Measurements from ENCODE around the gene C12orf57. TPM values are rescaled to one million over a fixed set of nuclear protein-coding genes. Genes with fewer than 3 reads are reported as not detected.

Gene C12orf57
- polyA plus RNA-seq, 2 of the 4 experiments (the other 2 are of a cell fraction) = 261 to 466 TPM

GRCh38 chr12:6982532-6982931 lies 38.7 kb downstream of the C12orf57 start (continued):
- no peak for TF ChIP-seq CTCF (IDR thresholded peaks at IDR 0.05)
- no peak for TF ChIP-seq REST (IDR thresholded peaks at IDR 0.05)

- TF ChIP-seq ESRRA (IDR thresholded peaks at IDR 0.05; ENCODE audit: borderline replicate concordance, low read length) (no peak), TFCP2L1 (CRISPR knock-in tag; IDR thresholded peaks at IDR 0.05) (no peak), FOSL2 (IDR thresholded peaks at IDR 0.05) (no peak), FOSL2 (CRISPR knock-in tag; IDR thresholded peaks at IDR 0.05) (no peak), KDM1A (IDR thresholded peaks at IDR 0.05; ENCODE audit: low read depth) (no peak), ATOH8 (CRISPR knock-in tag; IDR thresholded peaks at IDR 0.05; ENCODE audit: low read depth) (no peak), CTCF (IDR thresholded peaks at IDR 0.05) (no peak), RFX5 (IDR thresholded peaks at IDR 0.05) (no peak), RARB (CRISPR knock-in tag; IDR thresholded peaks at IDR 0.05) (no peak), FOXS1 (CRISPR knock-in tag; IDR thresholded peaks at IDR 0.05) (no peak), SMC3 (IDR thresholded peaks at IDR 0.05) (no peak), RNF2 (IDR thresholded peaks at IDR 0.05; ENCODE audit: borderline replicate concordance, low read depth) (no peak), E2F6 (IDR thresholded peaks at IDR 0.05; ENCODE audit: borderline replicate concordance, low read depth) (no peak), ZSCAN20 (CRISPR knock-in tag; IDR thresholded peaks at IDR 0.05) (no peak), HMGXB4 (CRISPR knock-in tag; IDR thresholded peaks at IDR 0.05; ENCODE audit: borderline replicate concordance) (no peak), REST (IDR thresholded peaks at IDR 0.05) (no peak)
- ChIA-PET POLR2A (no interaction called here), CTCF (interaction anchor here (1.2 to 2.0 kb wide), 4 partner anchors 9 to 122 kb away, joined by 3 to 4 read pairs (median 4); no protein-coding TSS in a partner anchor)
- no peaks in the 10 kb centered on the region for H3K9me3 ChIP-seq
- FAIRE-seq (no peak), ATAC-seq (peak; percentile 13 to 47; a peak in 3 of 6 replicates), DNase-seq (ENCODE audit: low read depth in 1 of 2, low spot score in 1 of 2) (no peak)
- no peak overlapping the region for H3K4me3 ChIP-seq
- WGBS (ENCODE audit: missing lambda C conversion rate) = 93% methylated on average over 11 of the region's 11 CpGs
- no peak overlapping the region for H3K4me2 ChIP-seq
- no peaks in the 10 kb centered on the region for H3K4me1 ChIP-seq
- H3K27ac ChIP-seq = no peak overlapping the region
Measured at GRCh38 chr12:6987956-6988553, 44.2 kb downstream of the C12orf57 start.

Data from A549 (cell line).